OCI-LY3 (cell line): ENCODE results near the gene CFAP47.

Experiments used
- H2AFZ ChIP-seq: fragments of 200-600, 300-600 bp; shearing (Covaris generic); 2 replicates; pipeline ENCODE4 v1.6.0; 2014; ENCODE audit warnings: antibody characterized with exemption, low read depth, low read length
- H3K27ac ChIP-seq: fragments of 200-600, 300-600 bp; sonication (generic); 2 replicates; pipeline ENCODE4 v1.5.1; 2014; ENCODE audit warnings: mild to moderate bottlenecking, low read length, moderate library complexity, mixed read lengths
- H3K27me3 ChIP-seq: fragments of 200-600, 300-600 bp; sonication (generic); 2 replicates; pipeline ENCODE4 v1.6.1; 2014; ENCODE audit warnings: low read depth, low read length, mixed read lengths
- H3K36me3 ChIP-seq: fragments of 200-600, 300-600 bp; sonication (generic); replicated peaks from 2 replicates; pipeline ENCODE3; 2014; ENCODE audit warnings: low read depth, low read length, mixed read lengths
- H3K4me1 ChIP-seq: fragments of 300-600, 200-600 bp; sonication (generic); 2 replicates; pipeline ENCODE4 v1.6.1; 2014; ENCODE audit warnings: low read length, mixed read lengths
- H3K4me2 ChIP-seq: fragments of 200-600, 300-600 bp; sonication (generic); 2 replicates; pipeline ENCODE4 v1.6.1; 2014; ENCODE audit warnings: low read length, mixed read lengths
- H3K4me3 ChIP-seq: fragments of 300-600, 200-600 bp; sonication (generic); 2 replicates; pipeline ENCODE4 v1.5.1; 2014; ENCODE audit warnings: antibody characterized with exemption, mild to moderate bottlenecking, low read length, moderate library complexity
- H3K79me2 ChIP-seq: fragments of 300-600, 200-600 bp; shearing (Covaris generic); 2 replicates; pipeline ENCODE4 v1.6.1; 2014; ENCODE audit warnings: mild to moderate bottlenecking, low read length, mixed read lengths
- H3K9ac ChIP-seq: fragments of 300-600, 200-600 bp; shearing (Covaris generic); 2 replicates; pipeline ENCODE4 v1.6.0; 2014; ENCODE audit warnings: mild to moderate bottlenecking, low read length, moderate library complexity
- H3K9me3 ChIP-seq: fragments of 200-600, 300-600 bp; shearing (Covaris generic); 2 replicates; pipeline ENCODE4 v1.6.1; 2014; ENCODE audit warnings: low read length, mixed read lengths; ENCODE audit not compliant: insufficient read depth
- H4K20me1 ChIP-seq: fragments of 200-600, 300-600 bp; sonication (generic); 2 replicates; pipeline ENCODE4 v1.6.1; 2016; ENCODE audit warnings: low read length, mixed read lengths; ENCODE audit not compliant: insufficient read depth
- CTCF ChIP-seq: fragments of 200-600, 300-600 bp; sonication (generic); IDR thresholded peaks from 2 replicates; pipeline ENCODE4 v1.5.1; 2014; ENCODE audit warnings: antibody characterized with exemption, low read length, low read depth
- EZH2phosphoT487 ChIP-seq: fragments of 200-600 bp; shearing (Covaris generic); IDR thresholded peaks from 2 replicates; pipeline ENCODE4 v1.6.1; 2018; ENCODE audit warnings: antibody characterized with exemption, mixed run types, low read depth

The CFAP47 gene

GRCh38 chrX:36364262-36364661, 444.7 kb downstream of the CFAP47 start:
- Histone ChIP-seq H2AFZ (no peak overlapping the region), H3K9ac (no peak overlapping the region), H3K9me3 (no peaks in the 10 kb centered on the region), H3K27me3 (no peaks in the 10 kb centered on the region), H3K4me3 (no peak overlapping the region), H3K79me2 (no peaks in the 10 kb centered on the region), H3K36me3 (no peaks in the 10 kb centered on the region), H3K27ac (no peak overlapping the region), H3K4me2 (no peak overlapping the region), H4K20me1 (no peaks in the 10 kb centered on the region), H3K4me1 (no peaks in the 10 kb centered on the region)
- TF ChIP-seq CTCF: no peak
- TF ChIP-seq EZH2phosphoT487: no peak

- H2AFZ ChIP-seq: no peak overlapping the region
- no peaks in the 10 kb centered on the region for H3K27me3 ChIP-seq
- H3K4me2 ChIP-seq: no peak overlapping the region
- H3K9me3 ChIP-seq: no peaks in the 10 kb centered on the region
- no peak overlapping the region for H3K4me3 ChIP-seq
- no peak overlapping the region for H3K27ac ChIP-seq
- TF ChIP-seq CTCF (no peak), EZH2phosphoT487 (no peak)
- H3K4me1 ChIP-seq: no peaks in the 10 kb centered on the region
- no peaks in the 10 kb centered on the region for H3K36me3 ChIP-seq
- no peaks in the 10 kb centered on the region for H4K20me1 ChIP-seq
- H3K79me2 ChIP-seq: no peaks in the 10 kb centered on the region
- no peak overlapping the region for H3K9ac ChIP-seq
Observed at GRCh38 chrX:36383495-36383894, 464.0 kb downstream of the CFAP47 start.

GRCh38 chrX:36388901-36389300, 469.4 kb downstream of the CFAP47 start:
- H3K9me3 ChIP-seq: peaks cover 9% of the 10 kb centered on the region; the same call in 1 of the 2 replicates
- no peak overlapping the region for H3K9ac ChIP-seq
- peaks cover 17% of the 10 kb centered on the region for H3K4me1 ChIP-seq
- H3K27me3 ChIP-seq: no peaks in the 10 kb centered on the region
- no peak overlapping the region for H3K4me2 ChIP-seq
- H4K20me1 ChIP-seq: no peaks in the 10 kb centered on the region
- TF ChIP-seq EZH2phosphoT487 (no peak), CTCF (no peak)
- H3K4me3 ChIP-seq: no peak overlapping the region
- no peaks in the 10 kb centered on the region for H3K79me2 ChIP-seq
- H3K36me3 ChIP-seq: peaks cover 7% of the 10 kb centered on the region
- no peak overlapping the region for H3K27ac ChIP-seq
- H2AFZ ChIP-seq: no peak overlapping the region

- Histone ChIP-seq H3K4me2 (no peak overlapping the region), H3K79me2 (no peaks in the 10 kb centered on the region), H3K4me3 (no peak overlapping the region), H2AFZ (no peak overlapping the region), H3K36me3 (no peaks in the 10 kb centered on the region), H3K9me3 (no peaks in the 10 kb centered on the region), H4K20me1 (no peaks in the 10 kb centered on the region), H3K4me1 (no peaks in the 10 kb centered on the region), H3K27me3 (no peaks in the 10 kb centered on the region), H3K27ac (no peak overlapping the region), H3K9ac (no peak overlapping the region)
- TF ChIP-seq EZH2phosphoT487: no peak
- no peak for TF ChIP-seq CTCF
Observed at GRCh38 chrX:36401774-36402173, 482.2 kb downstream of the CFAP47 start.
